SK-N-MC (cell line): Measurements from ENCODE around the gene POLR2H.

ENCODE experiments used
- EZH2 ChIP-seq: fragments of 200-600 bp; sonication (generic); IDR thresholded peaks from one replicate; pipeline ENCODE4 v1.6.1; 2017; ENCODE audit warnings: antibody characterized with exemption
- FOXP2 ChIP-seq: optimal IDR thresholded peaks from 2 replicates; pipeline ENCODE3; 2011; ENCODE audit warnings: mild to moderate bottlenecking, moderate library complexity; ENCODE audit not compliant: insufficient read depth; ENCODE audit errors: extremely low read length, control extremely low read depth
- POLR2AphosphoS5 ChIP-seq: IDR thresholded peaks from 2 replicates; pipeline ENCODE4 v1.6.1; 2012; ENCODE audit warnings: mild to moderate bottlenecking, low read depth, low read length, borderline replicate concordance

DNA sequence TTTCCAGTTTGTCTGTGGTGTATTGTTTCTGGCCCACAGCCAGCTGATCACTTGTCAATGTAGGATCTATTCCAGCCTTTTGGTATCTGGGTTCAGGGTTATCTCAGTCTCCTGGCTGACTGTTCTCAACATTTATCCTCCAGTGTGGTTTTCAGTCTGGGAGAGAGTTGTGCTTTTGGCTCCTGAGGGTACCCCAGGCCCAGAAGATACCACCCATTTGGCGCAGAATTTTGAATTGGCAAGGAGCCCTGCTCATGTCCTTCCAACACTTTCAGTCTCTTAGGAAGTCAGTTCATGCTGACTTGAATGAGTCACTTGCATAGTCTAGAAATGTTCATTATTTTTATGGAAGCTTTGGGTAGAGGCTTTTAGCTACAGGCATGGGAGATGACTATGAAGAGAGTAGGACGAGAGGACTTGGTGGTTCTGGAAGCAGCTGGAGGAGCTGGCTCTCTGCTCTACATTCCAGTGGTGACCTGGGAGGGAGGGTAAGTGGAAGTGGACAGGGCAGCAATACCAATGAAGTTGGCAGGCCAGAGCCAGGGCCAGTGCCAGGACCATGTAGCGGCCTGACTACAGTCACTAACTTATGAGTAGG is 7.2 kb downstream of the POLR2H start:
- no peak for TF ChIP-seq EZH2
- no peak for TF ChIP-seq POLR2AphosphoS5
- TF ChIP-seq FOXP2: no peak
